ENCODE results near the gene A4GALT.

Gene A4GALT

GRCh38 chr22:42664976-42665831, 55.5 kb downstream of the A4GALT start:
- H3K4me1 Mint-ChIP-seq: peaks cover 35% of the 10 kb centered on the region
- no peaks in the 10 kb centered on the region for H3K27me3 Mint-ChIP-seq
- H3K36me3 Mint-ChIP-seq: no peaks in the 10 kb centered on the region
- no peaks in the 10 kb centered on the region for H3K9me3 Mint-ChIP-seq
- peak overlapping the region; percentile 86 for H3K27ac Mint-ChIP-seq
- peak; percentile 84 for ATAC-seq
- H3K4me3 Mint-ChIP-seq: peak overlapping the region; percentile 16

GRCh38 chr22:42661985-42662831, 58.5 kb downstream of the A4GALT start:
- peak overlapping the region; percentile 79 for H3K27ac Mint-ChIP-seq
- H3K4me1 Mint-ChIP-seq: peaks cover 38% of the 10 kb centered on the region
- H3K9me3 Mint-ChIP-seq: no peaks in the 10 kb centered on the region
- H3K4me3 Mint-ChIP-seq: peak overlapping the region; percentile 83
- H3K36me3 Mint-ChIP-seq: no peaks in the 10 kb centered on the region
- no peaks in the 10 kb centered on the region for H3K27me3 Mint-ChIP-seq
- ATAC-seq: peak; percentile 70

GRCh38 chr22:42656578-42656977, 64.1 kb downstream of the A4GALT start:
- H3K27me3 Mint-ChIP-seq: no peaks in the 10 kb centered on the region
- H3K4me1 Mint-ChIP-seq: peaks cover 33% of the 10 kb centered on the region
- no peaks in the 10 kb centered on the region for H3K36me3 Mint-ChIP-seq
- ATAC-seq: no peak
- no peaks in the 10 kb centered on the region for H3K9me3 Mint-ChIP-seq
- H3K4me3 Mint-ChIP-seq: no peak overlapping the region
- H3K27ac Mint-ChIP-seq: peak overlapping the region; percentile 54

GRCh38 chr22:42655693-42656092, 65.0 kb downstream of the A4GALT start:
- no peaks in the 10 kb centered on the region for H3K27me3 Mint-ChIP-seq
- no peaks in the 10 kb centered on the region for H3K9me3 Mint-ChIP-seq
- peaks cover 33% of the 10 kb centered on the region for H3K4me1 Mint-ChIP-seq
- ATAC-seq: peak; percentile 95
- H3K36me3 Mint-ChIP-seq: no peaks in the 10 kb centered on the region
- H3K27ac Mint-ChIP-seq: peak overlapping the region; percentile 38
- H3K4me3 Mint-ChIP-seq: peak overlapping the region; percentile 1

GRCh38 chr22:42654436-42655073, 66.1 kb downstream of the A4GALT start:
- H3K27me3 Mint-ChIP-seq: no peaks in the 10 kb centered on the region
- ATAC-seq: no peak
- no peaks in the 10 kb centered on the region for H3K36me3 Mint-ChIP-seq
- H3K4me3 Mint-ChIP-seq: no peak overlapping the region
- H3K4me1 Mint-ChIP-seq: peaks cover 33% of the 10 kb centered on the region
- no peaks in the 10 kb centered on the region for H3K9me3 Mint-ChIP-seq
- no peak overlapping the region for H3K27ac Mint-ChIP-seq

- H3K4me1 Mint-ChIP-seq: peaks cover 33% of the 10 kb centered on the region
- ATAC-seq: no peak
- no peaks in the 10 kb centered on the region for H3K27me3 Mint-ChIP-seq
- H3K36me3 Mint-ChIP-seq: no peaks in the 10 kb centered on the region
- no peak overlapping the region for H3K27ac Mint-ChIP-seq
- no peaks in the 10 kb centered on the region for H3K9me3 Mint-ChIP-seq
- H3K4me3 Mint-ChIP-seq: no peak overlapping the region
Measured at GRCh38 chr22:42653999-42654398, 66.7 kb downstream of the A4GALT start.

GRCh38 chr22:42651134-42651533, 69.5 kb downstream of the A4GALT start:
- no peak overlapping the region for H3K4me3 Mint-ChIP-seq
- no peaks in the 10 kb centered on the region for H3K36me3 Mint-ChIP-seq
- H3K27me3 Mint-ChIP-seq: no peaks in the 10 kb centered on the region
- no peak for ATAC-seq
- peaks cover 48% of the 10 kb centered on the region for H3K4me1 Mint-ChIP-seq
- no peak overlapping the region for H3K27ac Mint-ChIP-seq
- H3K9me3 Mint-ChIP-seq: no peaks in the 10 kb centered on the region

- Mint-ChIP-seq H3K27me3 (no peaks in the 10 kb centered on the region), H3K27ac (peak within 1 kb of the TSS; percentile 85), H3K4me3 (peak within 1 kb of the TSS; percentile 88), H3K36me3 (no peaks in the 10 kb centered on the region), H3K4me1 (peaks cover 48% of the 10 kb centered on the region), H3K9me3 (no peaks in the 10 kb centered on the region)
- ATAC-seq: peak; percentile 89
Measured at GRCh38 chr22:42649246-42650099, 71.2 kb downstream of the A4GALT start, which contains the start of gene CYB5R3. Gene CYB5R3 (minus strand): TSS chr22:42649392. CDS start chr22:42649315, 77 bp downstream.

GRCh38 chr22:42648368-42649245, 72.1 kb downstream of the A4GALT start:
- Mint-ChIP-seq H3K4me1 (peaks cover 47% of the 10 kb centered on the region), H3K36me3 (no peaks in the 10 kb centered on the region), H3K4me3 (peak overlapping the region; percentile 88), H3K9me3 (no peaks in the 10 kb centered on the region), H3K27ac (peak overlapping the region; percentile 85), H3K27me3 (no peaks in the 10 kb centered on the region)
- peak; percentile 80 for ATAC-seq

- Mint-ChIP-seq H3K27me3 (no peaks in the 10 kb centered on the region), H3K27ac (peak overlapping the region; percentile 85), H3K4me1 (peaks cover 51% of the 10 kb centered on the region), H3K36me3 (no peaks in the 10 kb centered on the region), H3K4me3 (peak overlapping the region; percentile 88), H3K9me3 (no peaks in the 10 kb centered on the region)
- no peak for ATAC-seq
Measured at GRCh38 chr22:42648017-42648367, 72.7 kb downstream of the A4GALT start.

GRCh38 chr22:42646569-42647525, 73.8 kb downstream of the A4GALT start:
- H3K36me3 Mint-ChIP-seq: no peaks in the 10 kb centered on the region
- peak overlapping the region; percentile 85 for H3K27ac Mint-ChIP-seq
- no peaks in the 10 kb centered on the region for H3K9me3 Mint-ChIP-seq
- ATAC-seq: no peak
- peaks cover 57% of the 10 kb centered on the region for H3K4me1 Mint-ChIP-seq
- H3K4me3 Mint-ChIP-seq: peak overlapping the region; percentile 88
- H3K27me3 Mint-ChIP-seq: no peaks in the 10 kb centered on the region

GRCh38 chr22:42645938-42646568, 74.6 kb downstream of the A4GALT start:
- no peaks in the 10 kb centered on the region for H3K36me3 Mint-ChIP-seq
- no peaks in the 10 kb centered on the region for H3K9me3 Mint-ChIP-seq
- H3K4me1 Mint-ChIP-seq: peaks cover 57% of the 10 kb centered on the region
- H3K27ac Mint-ChIP-seq: peak overlapping the region; percentile 85
- no peaks in the 10 kb centered on the region for H3K27me3 Mint-ChIP-seq
- no peak for ATAC-seq
- H3K4me3 Mint-ChIP-seq: peak overlapping the region; percentile 40
